SK-N-MC (cell line): ENCODE data around the gene ZNF550.
"Not testable (repeated sequence)": the region's sequence is repeated elsewhere in the genome, so short reads cannot be mapped to it uniquely, and the experiment has no call there.

Source experiments
- DNase-seq: peaks from one replicate; pipeline ENCODE4 v3.0.0-alpha.2; 2011; ENCODE audit warnings: low read depth, low spot score
- H3K27ac ChIP-seq: fragments of 200-600 bp; sonication (generic); 2 replicates; pipeline ENCODE4 v1.5.1; 2016; ENCODE audit warnings: mixed run types
- H3K36me3 ChIP-seq: fragments of 200-600 bp; sonication (generic); 2 replicates; pipeline ENCODE4 v1.6.1; 2017; ENCODE audit warnings: antibody characterized with exemption, low read length, mixed read lengths; ENCODE audit not compliant: insufficient read depth
- H3K4me3 ChIP-seq: fragments of 200-600 bp; sonication (generic); 2 replicates; pipeline ENCODE4 v1.5.1; 2016
- H3K9ac ChIP-seq: fragments of 200-600 bp; sonication (generic); 2 replicates; pipeline ENCODE4 v1.8.0; 2017; ENCODE audit warnings: mixed run types, mixed read lengths; ENCODE audit not compliant: insufficient read length
- H3K9me3 ChIP-seq: fragments of 200-600 bp; sonication (generic); 2 replicates; pipeline ENCODE4 v1.6.1; 2017; ENCODE audit warnings: low read depth, mild to moderate bottlenecking, antibody characterized with exemption, low read length, moderate library complexity, mixed read lengths
- EZH2 ChIP-seq: fragments of 200-600 bp; sonication (generic); IDR thresholded peaks from one replicate; pipeline ENCODE4 v1.6.1; 2017; ENCODE audit warnings: antibody characterized with exemption
- FOXP2 ChIP-seq: optimal IDR thresholded peaks from 2 replicates; pipeline ENCODE3; 2011; ENCODE audit warnings: mild to moderate bottlenecking, moderate library complexity; ENCODE audit not compliant: insufficient read depth; ENCODE audit errors: extremely low read length, control extremely low read depth
- POLR2AphosphoS5 ChIP-seq: IDR thresholded peaks from 2 replicates; pipeline ENCODE4 v1.6.1; 2012; ENCODE audit warnings: mild to moderate bottlenecking, low read depth, low read length, borderline replicate concordance

The ZNF550 gene

GRCh38 chr19:57511484-57511883 lies 48.2 kb downstream of the ZNF550 start:
- no peak overlapping the region for H3K4me3 ChIP-seq
- H3K36me3 ChIP-seq, result peaks cover 44% of the 10 kb centered on the region
- TF ChIP-seq FOXP2 (no peak), POLR2AphosphoS5 (no peak), EZH2 (no peak)
- no peak for DNase-seq
- H3K9ac ChIP-seq, result no peak overlapping the region
- H3K27ac ChIP-seq, result no peak overlapping the region
- H3K9me3 ChIP-seq, result no peaks in the 10 kb centered on the region

GRCh38 chr19:57506163-57506562 lies 53.5 kb downstream of the ZNF550 start:
- H3K27ac ChIP-seq, result no peak overlapping the region
- H3K9ac ChIP-seq, result no peak overlapping the region
- no peaks in the 10 kb centered on the region for H3K9me3 ChIP-seq
- H3K36me3 ChIP-seq, result peaks cover 63% of the 10 kb centered on the region
- no peak for DNase-seq
- no peak overlapping the region for H3K4me3 ChIP-seq
- TF ChIP-seq POLR2AphosphoS5 (no peak), FOXP2 (no peak), EZH2 (no peak)

- Histone ChIP-seq H3K36me3 (peaks cover 30% of the 10 kb centered on the region), H3K9ac (peak overlapping the region; percentile 41), H3K4me3 (peak overlapping the region; percentile 65)
- DNase-seq, H3K9me3 ChIP-seq, H3K27ac ChIP-seq: not testable (repeated sequence)
Measured at GRCh38 chr19:57500400-57500799, 59.3 kb downstream of the ZNF550 start.

- Histone ChIP-seq H3K36me3 (peaks cover 25% of the 10 kb centered on the region), H3K9ac (peak within 1 kb of the TSS; percentile 86), H3K4me3 (peak within 1 kb of the TSS; percentile 85)
- DNase-seq, result peak; percentile 85
- H3K9me3 ChIP-seq, H3K27ac ChIP-seq: not testable (repeated sequence)
- TF ChIP-seq POLR2AphosphoS5, result peak; percentile 88
Measured at GRCh38 chr19:57499680-57500395, 59.8 kb downstream of the ZNF550 start, which contains the start of gene ZNF773. Gene ZNF773, plus strand, starts transcription at chr19:57499938. Its CDS starts 143 bp downstream, at chr19:57500081.

GRCh38 chr19:57499332-57499679 lies 60.4 kb downstream of the ZNF550 start:
- not testable (repeated sequence) for H3K4me3 ChIP-seq, H3K9ac ChIP-seq, H3K9me3 ChIP-seq, H3K27ac ChIP-seq, DNase-seq
- peaks cover 21% of the 10 kb centered on the region for H3K36me3 ChIP-seq

GRCh38 chr19:57488299-57488644 lies 71.4 kb downstream of the ZNF550 start:
- DNase-seq, H3K9me3 ChIP-seq, H3K27ac ChIP-seq, H3K9ac ChIP-seq: not testable (repeated sequence)
- Histone ChIP-seq H3K36me3 (peaks cover 30% of the 10 kb centered on the region), H3K4me3 (peak overlapping the region; percentile 58)

- Histone ChIP-seq H3K9ac (peak within 1 kb of the TSS; percentile 80), H3K4me3 (peak within 1 kb of the TSS; percentile 94), H3K36me3 (peaks cover 24% of the 10 kb centered on the region)
- H3K27ac ChIP-seq, DNase-seq, H3K9me3 ChIP-seq: not testable (repeated sequence)
- peak; percentile 66 for TF ChIP-seq POLR2AphosphoS5
Measured at GRCh38 chr19:57487477-57488298, 72.0 kb downstream of the ZNF550 start, which contains the start of gene ZNF419. Gene ZNF419, plus strand, starts transcription at chr19:57487750. Its CDS starts 201 bp downstream, at chr19:57487951.
